Right ventricle myocardium superior (tissue), 1 donor: Measurements from ENCODE around the gene TCF3. TPM values are rescaled to one million over a fixed set of nuclear protein-coding genes. Genes with fewer than 3 reads are reported as not detected.
"Not testable (repeated sequence)": the region's sequence is repeated elsewhere in the genome, so short reads cannot be mapped to it uniquely, and the experiment has no call there.

Experiments used
- ATAC-seq: fragments of 200-7000 bp; cut with Tn5 transposase; one replicate; pipeline ENCODE4 v1.9.1; 2020; ENCODE audit warnings: mild to moderate bottlenecking; ENCODE audit not compliant: poor library complexity
- DNase-seq: peaks from one replicate; pipeline ENCODE4 v3.0.0-alpha.2; 2020
- intact Hi-C: fragments of 100-400 bp; cut with DNase I; formaldehyde crosslinking; loops from one replicate; pipeline ENCODE4 v1.11.2; 2022
- total RNA-seq: library from RNA; stranded (reverse); fragmentation: NEBNext Ultra II Directional; extraction: Animal tissue kit (Norgen Biotek cat#: 25700); gene quantifications from one replicate; pipeline ENCODE4 v1.2.1, GENCODE V29; 2021
- donor health status: DM: no; HTN: yes; CAD: no; lungs with severe emphysema.

Gene TCF3
- total RNA-seq, 1 donor from 2014 or later, result 20.0 TPM

DNA sequence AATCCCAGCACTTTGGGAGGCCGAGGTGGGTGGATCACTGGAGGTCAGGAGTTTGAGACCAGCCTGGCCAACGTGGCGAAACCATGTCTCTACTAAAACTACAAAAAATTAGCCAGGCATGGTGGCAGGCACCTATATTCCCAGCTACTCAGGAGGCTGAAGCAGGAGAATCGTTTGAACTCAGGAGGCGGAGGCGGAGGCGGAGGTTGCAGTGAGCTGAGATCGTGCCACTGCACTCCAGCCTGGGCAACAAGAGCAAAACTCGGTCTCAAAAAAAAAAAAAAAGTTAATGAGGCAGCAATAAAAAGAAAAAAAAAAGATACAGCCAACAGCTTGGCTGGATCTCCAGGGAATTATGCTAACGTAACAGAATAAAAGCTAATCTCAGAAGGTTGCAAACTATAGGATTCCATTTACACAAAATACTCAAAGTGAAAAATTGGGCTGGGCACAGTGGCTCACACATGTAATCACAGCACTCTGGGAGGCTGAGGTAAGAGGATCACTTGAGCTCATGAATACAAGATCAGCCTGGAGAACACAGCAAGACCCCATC lies 11.4 kb downstream of the TCF3 start:
- intact Hi-C loops, DNase-seq, ATAC-seq: not testable (repeated sequence)

DNA sequence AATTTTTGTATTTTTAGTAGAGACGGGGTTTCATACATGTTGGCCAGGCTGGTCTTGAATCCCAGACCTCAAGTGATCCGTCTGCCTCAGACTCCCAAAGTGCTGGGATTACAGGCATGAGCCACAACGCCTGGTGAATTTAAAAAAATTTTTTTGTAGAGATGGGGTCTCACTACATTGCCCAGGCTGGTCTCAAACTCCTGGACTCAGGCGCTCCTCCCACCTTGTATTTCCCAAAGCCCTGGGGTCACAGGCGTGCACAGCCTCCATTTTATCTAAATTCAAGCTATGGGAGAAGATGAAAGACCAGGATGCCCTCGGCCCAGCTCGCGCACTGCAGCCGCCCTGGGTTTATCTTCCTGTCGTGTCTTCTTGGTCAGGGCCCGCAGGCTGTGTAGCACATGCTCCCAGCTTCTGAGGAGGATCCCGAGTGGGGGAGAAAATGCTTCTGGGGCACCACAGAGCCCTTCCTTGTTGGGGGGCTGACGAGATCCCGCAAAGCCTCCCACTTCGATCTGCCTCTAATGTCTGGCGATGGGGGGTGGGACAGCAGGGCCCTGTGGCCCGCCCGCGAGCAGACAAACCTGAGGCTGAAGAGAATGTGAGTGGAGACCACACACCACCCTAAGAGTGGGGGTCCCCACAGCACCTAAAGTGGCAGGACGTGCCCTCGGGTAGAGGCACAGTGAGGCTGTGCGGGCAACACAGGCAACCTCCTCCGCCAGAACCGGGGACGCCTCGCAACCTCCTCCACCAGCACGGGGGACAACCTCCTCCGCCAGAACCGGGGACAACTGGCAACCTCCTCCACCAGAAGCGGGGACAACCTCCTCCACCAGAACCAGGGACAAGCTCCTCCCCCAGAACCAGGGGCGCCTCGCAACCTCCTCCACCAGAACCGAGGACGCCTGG lies 15.8 kb downstream of the TCF3 start:
- no peak for ATAC-seq
- intact Hi-C loops, result no loop called here
- no peak for DNase-seq

GRCh38 chr19:1634938-1635243 lies 17.5 kb downstream of the TCF3 start:
- DNase-seq (no peak), ATAC-seq (no peak)
- intact Hi-C loops, result no loop called here

DNA sequence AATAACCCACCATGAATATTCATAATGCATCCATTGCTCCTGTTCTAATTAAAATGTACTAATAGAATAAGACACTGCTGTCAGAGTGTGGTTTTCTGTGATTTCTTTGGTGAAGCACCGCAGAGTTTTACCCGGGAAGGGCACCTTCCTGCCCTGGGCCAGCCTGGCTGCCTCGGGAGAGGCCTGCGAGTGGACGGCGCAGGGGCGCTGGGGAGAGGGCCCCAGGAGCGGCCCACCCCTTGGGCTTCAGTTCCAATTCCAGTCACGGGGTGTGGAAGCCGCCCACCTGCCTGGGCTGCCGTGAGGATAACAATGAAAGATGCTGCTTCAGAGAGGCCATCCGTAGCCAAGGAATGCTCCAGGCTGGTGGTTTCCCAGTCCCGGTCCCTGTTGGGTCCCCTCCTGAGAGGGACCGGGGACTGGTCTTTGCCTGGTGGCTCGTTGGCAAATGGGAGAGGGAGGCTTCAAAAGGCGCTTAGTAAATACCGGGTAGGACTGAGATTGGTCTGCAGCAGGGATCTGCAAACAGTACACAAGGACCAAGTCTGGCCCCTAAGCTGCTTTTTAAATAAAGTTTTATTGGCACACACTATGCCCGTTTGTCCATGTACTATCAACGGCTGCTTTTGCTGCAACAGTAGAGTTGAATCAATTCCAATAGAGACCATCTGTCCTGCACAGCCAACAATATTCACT lies 18.0 kb downstream of the TCF3 start:
- DNase-seq (no peak), ATAC-seq (no peak)
- intact Hi-C loops, result no loop called here

GRCh38 chr19:1633269-1633826 lies 19.1 kb downstream of the TCF3 start:
- intact Hi-C loops, result no loop called here
- DNase-seq (no peak), ATAC-seq (no peak)

DNA sequence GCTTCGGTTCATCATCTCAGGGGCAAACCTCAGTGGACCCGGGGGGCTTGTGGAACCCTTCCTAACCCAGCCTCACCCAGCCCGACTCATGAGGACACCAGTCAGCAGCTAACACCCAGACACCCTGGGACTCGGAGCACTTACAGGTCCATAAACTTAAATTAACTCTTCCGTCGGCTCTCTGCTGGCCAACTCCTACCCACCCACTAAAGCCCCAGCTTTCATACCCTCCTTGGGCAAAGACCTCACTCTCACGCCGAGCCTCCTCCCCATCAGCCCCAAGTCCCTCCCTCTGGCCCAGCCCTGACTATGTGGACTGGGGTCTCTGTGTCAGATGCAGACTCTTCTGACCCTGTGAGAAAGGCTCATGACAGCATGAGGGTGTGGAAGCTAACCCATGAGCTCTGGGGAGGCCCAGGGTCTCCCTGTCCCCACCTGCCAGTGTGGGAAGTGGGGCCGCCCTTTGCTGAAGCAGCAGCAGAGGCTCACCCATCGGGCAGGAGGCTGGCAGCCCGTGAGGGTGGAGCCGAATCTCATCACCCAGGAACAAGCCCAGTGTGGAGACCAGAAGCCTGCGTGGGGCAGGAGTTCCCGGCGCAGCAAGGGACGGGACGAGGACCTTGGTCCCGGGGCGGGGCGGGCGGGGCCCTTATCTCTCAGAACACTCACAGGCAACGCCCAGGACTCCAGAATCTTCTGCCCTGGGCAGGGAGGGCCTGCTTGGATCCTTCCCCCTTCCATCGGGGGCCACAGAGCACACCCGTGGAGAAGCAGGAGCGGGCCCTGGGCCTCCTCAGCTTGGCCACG lies 19.8 kb downstream of the TCF3 start:
- intact Hi-C loops, result no loop called here
- DNase-seq (no peak), ATAC-seq (no peak)

- intact Hi-C loops, result no loop called here
Measured at GRCh38 chr19:1631557-1632100, 20.8 kb downstream of the TCF3 start.

DNA sequence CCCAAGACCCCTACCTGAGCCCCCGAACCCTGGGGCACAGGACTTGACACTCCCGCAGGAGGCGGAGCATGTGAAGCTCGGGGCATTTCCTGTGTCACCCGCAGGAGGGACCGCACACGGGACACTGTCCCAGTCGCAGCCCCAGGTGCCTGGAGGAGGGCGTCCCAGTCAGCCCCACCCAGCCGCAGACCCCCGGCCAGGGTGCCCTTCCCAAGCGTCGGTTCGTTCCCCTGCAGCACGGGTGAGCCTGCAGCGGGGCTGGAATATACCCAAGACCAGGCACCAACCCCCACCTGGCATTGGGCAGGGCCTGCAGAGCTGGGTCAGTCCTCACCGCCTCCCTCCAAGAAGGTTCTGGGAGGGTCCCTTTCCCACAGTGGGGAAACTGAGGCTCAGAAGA lies 21.6 kb downstream of the TCF3 start:
- no peak for ATAC-seq
- DNase-seq, result no peak
- intact Hi-C loops, result no loop called here

More at GRCh38 chr19:1631557-1632100, 20.8 kb downstream of the TCF3 start:
- ATAC-seq, result no peak
- no peak for DNase-seq

DNA sequence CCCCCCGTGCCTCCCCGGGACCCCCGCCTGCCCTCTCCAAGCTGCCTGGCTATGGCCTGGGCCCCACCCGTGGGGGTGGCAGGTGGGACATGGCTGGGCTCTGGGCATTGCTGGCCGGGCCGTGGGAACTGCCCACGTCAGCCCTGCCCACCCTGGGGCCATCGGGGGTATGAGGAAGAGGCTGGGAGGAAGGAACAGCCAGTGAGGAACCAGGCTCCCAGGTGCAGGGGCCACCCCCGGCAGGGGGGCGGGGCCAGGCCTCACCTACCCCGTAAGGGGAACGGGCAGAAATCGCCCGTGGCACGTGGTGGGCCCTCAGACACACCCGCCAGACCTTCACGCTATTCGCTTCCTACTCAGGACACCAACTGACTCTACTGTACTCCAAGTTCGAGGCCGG lies 22.4 kb downstream of the TCF3 start:
- DNase-seq, result no peak

DNA sequence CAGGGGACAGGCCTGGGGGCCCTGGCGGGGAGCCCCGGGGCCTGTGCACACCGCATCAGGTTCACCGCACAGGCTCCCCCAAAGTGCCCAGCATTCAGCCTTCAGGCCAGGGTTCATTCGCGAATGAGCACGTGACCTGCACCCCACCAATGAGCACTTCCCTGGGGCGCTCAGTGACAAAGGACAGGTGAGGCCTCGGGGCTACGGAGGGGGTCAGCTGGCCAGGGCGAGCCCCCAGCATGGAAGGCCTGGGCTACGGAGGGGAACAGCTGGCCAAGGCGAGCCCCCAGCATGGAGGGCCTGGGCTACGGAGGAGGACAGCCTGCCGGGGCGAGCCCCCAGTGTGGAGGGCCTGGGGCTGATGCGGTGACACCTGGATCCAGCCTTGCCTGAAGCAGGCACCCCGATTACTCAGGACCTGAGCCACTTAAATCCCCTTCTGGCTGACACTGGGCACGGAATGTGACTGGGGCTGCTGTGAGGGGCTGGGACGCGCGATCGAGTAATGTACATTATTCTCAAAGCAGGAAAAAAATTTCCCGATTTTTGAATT lies 23.1 kb downstream of the TCF3 start:
- intact Hi-C loops, result no loop called here
- ATAC-seq (no peak), DNase-seq (no peak)

More for the DNA sequence above, 22.4 kb downstream of the TCF3 start:
- intact Hi-C loops, result no loop called here
- no peak for ATAC-seq

DNA sequence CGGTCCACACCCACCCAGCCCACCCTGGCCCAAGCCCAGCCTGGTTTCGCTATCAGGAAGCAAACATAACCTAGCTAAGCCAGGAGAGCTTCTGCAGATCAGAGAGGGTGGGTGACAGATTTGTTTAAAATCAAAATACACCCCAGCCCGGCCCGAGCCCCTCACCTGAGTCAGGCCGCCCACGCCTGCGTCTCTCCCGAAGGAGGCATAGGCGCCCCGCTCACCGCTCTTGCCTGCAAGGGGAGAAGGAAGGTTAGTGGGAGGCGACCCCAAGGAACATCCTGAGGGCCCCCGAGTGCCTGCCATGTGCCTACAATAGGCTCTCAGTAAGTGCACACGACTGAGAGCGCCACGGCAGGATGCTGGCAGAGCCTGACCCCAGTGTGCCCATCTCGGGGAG lies 25.2 kb downstream of the TCF3 start:
- no peak for ATAC-seq
- DNase-seq, result no peak
- intact Hi-C loops, result no loop called here

DNA sequence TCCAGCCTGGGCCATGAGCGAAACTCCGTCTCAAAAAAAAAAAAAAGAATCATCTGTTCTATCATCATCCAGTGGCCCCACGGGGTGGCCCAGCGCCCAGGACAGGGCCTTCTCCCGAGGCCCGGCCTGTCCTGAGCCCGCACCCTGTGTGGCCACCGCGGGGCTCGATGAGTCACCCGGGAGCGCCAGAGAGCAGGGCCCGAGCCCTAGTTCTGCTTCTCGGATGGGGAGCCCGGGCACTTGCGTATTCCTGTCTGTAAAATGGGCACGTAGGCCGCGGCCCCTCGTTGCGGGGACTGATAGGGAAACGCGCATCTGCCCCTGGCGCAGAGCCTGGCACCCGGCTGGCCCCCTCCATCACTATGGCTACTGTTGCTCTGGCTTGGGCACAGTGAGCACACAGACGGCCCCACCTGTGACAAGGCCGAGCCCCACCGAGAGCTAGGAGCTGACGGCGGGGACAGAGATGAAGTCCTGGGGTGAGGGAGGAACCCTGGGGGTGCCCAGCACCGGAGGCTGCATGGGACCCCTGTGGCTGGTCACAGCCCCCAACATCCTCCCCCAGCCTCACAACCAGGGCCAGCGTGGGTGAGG lies 25.9 kb downstream of the TCF3 start:
- intact Hi-C loops, result no loop called here
- DNase-seq, result no peak
- ATAC-seq, result no peak

DNA sequence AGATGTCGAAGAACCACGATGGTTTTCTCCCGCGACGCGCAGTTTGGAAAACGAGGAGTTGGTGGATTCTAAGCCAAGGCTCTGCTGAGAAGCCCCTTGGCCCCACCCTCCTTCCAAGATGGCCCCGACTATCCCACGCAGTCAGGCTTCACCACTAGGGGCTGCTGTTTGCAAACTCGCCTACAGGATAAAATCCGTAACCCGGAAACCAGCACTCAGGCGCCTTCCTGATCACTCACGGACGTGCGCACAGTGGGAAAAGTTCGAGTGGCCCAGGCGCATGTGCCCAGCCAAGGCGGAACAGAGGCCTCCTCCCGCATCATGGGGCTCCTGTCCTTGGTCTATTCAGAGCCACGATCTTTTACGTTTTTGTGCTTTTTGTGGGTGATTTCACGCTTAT lies 28.0 kb downstream of the TCF3 start:
- DNase-seq, result peak; percentile 64
- intact Hi-C loops, result no loop called here
- peak; percentile 57 for ATAC-seq

DNA sequence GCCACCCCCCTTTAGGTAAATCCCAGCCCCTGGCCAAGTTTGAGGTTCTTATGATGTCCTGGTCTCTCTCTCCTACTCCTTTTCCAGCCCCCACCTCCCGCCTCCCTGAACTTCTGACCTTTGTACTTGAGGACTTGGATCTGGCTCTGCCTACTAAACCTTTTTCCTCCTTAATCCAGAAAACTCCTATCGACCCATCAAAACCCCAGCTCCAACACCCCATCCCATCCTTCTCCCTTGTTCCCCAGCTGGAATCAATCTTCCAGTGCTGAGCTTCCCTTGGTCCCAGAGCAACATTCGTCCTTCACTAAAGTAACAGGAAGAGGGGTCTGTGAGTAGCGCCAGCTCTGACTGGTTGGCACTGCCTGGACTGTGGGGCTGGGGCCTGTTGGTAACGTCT lies 29.9 kb downstream of the TCF3 start:
- intact Hi-C loops, result no loop called here
- DNase-seq (no peak), ATAC-seq (no peak)

DNA sequence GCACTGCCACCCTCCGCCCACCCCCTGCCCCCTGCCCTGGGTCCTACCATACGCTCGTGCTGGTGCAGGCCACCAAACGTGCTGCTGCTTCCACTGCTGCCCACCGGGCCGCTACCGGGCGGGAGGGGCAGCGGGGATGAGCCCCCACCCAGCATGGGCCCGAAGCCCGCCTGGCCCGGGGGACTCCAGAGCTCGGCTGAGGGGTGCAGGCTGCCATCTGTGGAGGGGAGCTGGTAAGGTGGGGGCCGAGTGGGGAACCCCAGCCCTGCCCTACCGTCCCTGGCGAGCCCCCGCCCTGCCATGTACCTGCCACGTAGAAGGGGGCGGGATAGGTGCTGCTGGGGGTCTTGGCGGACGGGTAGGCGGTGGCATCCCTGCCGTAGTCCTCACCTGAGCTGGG lies 30.4 kb downstream of the TCF3 start:
- intact Hi-C loops, result no loop called here
- DNase-seq (no peak), ATAC-seq (no peak)

GRCh38 chr19:1621574-1621973 lies 30.8 kb downstream of the TCF3 start:
- intact Hi-C loops, result no loop called here
- ATAC-seq, result no peak
- DNase-seq, result no peak

GRCh38 chr19:1621021-1621420 lies 31.4 kb downstream of the TCF3 start:
- DNase-seq (no peak), ATAC-seq (no peak)
- intact Hi-C loops, result no loop called here

DNA sequence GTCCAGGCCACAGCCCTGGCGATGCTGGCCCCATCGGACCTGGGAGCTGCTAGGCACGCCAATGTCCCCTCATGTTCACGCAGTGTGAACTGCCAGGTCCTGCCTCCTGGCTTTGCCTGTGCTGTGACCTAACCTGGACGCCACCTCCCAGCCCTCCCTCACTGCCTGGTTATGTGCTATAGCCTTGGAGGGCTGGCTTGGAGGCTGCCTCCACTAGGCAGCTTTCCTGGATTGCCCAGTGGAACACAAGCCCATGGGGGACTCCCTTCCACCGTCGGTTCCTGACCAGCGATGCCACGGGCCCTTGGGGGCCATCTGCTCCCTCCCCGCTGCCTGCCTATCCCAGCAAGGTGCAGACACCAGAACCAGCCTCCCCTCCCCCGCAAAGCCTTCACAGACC lies 31.9 kb downstream of the TCF3 start:
- DNase-seq, result no peak
- intact Hi-C loops, result no loop called here

More for the DNA sequence above, 31.9 kb downstream of the TCF3 start:
- ATAC-seq, result no peak
